Esophagus squamous epithelium (tissue), 4 donors: ENCODE results near the gene ZFC3H1.

Source experiments
- CTCF ChIP-seq, 6 experiments: fragments of 450-650 bp in 4 of 6; fragments of 200-600 bp in 2 of 6; sonication (generic) in 2 of 6; IDR thresholded peaks; one replicate each; pipeline ENCODE4 v1.5.1; 2016 to 2019; ENCODE audit warnings: antibody characterized with exemption in 6 of 6, mild to moderate bottlenecking in 4 of 6, moderate library complexity in 4 of 6
- POLR2A ChIP-seq, 4 donors: fragments of 450-650 bp; IDR thresholded peaks; one replicate each; pipeline ENCODE4 v1.6.1; 2017; ENCODE audit warnings: antibody characterized with exemption in 4 of 4, mild to moderate bottlenecking in 4 of 4, moderate library complexity in 3 of 4

DNA sequence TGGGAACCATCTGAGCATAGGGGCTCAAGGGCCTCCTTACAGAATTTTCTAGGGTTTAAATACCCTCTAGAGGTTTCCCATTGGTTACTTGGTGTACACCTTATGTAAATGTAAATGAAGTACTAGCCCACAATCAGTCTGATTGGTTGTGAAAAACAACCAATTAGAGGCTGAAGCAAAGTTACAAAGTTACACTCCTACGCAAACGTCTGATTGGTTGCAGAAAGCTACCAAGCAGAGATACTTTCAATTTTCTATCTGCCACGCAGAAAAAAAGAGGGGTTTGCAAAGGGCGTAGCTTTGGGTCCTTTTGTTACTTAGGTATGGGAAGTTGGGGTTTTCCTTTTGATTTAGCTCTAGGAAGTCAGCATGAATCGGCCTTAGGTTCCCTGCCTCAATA is 20.4 kb upstream of the ZFC3H1 start:
- TF ChIP-seq CTCF (IDR thresholded peaks at IDR 0.05) (no peak), POLR2A (IDR thresholded peaks at IDR 0.05) (no peak)
